A673 (cell line): ENCODE data around the gene CDH4. TPM values are rescaled to one million over a fixed set of nuclear protein-coding genes. Genes with fewer than 3 reads are reported as not detected.

ENCODE experiments used
- BruUV-seq: library from RNA; stranded (reverse); fragments of 400-500 nt; replicated peaks from 2 replicates; lab custom pipeline; 2021; lab: Mats Ljungman, UMichigan
- CTCF ChIA-PET: fragments of 300-600 bp; sonication (Branson Sonifier 250); formaldehyde crosslinking; loops from one replicate; lab custom pipeline; 2022; ENCODE audit warnings: antibody characterized with exemption; lab: Charles Lee
- POLR2A ChIA-PET: fragments of 300-600 bp; sonication (Branson Sonifier 250); formaldehyde crosslinking; loops from one replicate; lab custom pipeline; 2022; ENCODE audit warnings: antibody characterized with exemption; ENCODE audit not compliant: low non-redundant PET; lab: Charles Lee
- DNase-seq: peaks from one replicate; pipeline ENCODE4 v3.0.0-alpha.2; 2015; ENCODE audit warnings: low spot score
- H3K27ac ChIP-seq: fragments of 200-600 bp; sonication (generic); 2 replicates; pipeline ENCODE4 v1.5.1; 2016; ENCODE audit warnings: mixed run types, low read depth, mild to moderate bottlenecking, mixed read lengths, antibody characterized with exemption, low read length; ENCODE audit not compliant: poor library complexity, severe bottlenecking
- H3K27me3 ChIP-seq: fragments of 200-600 bp; sonication (generic); replicated peaks from 2 replicates; pipeline ENCODE4 v1.6.1; 2017; ENCODE audit warnings: mixed run types, low read depth, mild to moderate bottlenecking, mixed read lengths, antibody characterized with exemption, low read length; ENCODE audit not compliant: insufficient read depth, poor library complexity
- H3K36me3 ChIP-seq: fragments of 200-600 bp; sonication (generic); 2 replicates; pipeline ENCODE4 v1.6.1; 2016; ENCODE audit warnings: mixed run types, mild to moderate bottlenecking, mixed read lengths, antibody characterized with exemption, low read length; ENCODE audit not compliant: insufficient read depth, poor library complexity, severe bottlenecking
- H3K4me1 ChIP-seq: fragments of 200-600 bp; sonication (generic); 2 replicates; pipeline ENCODE4 v1.6.1; 2017; ENCODE audit warnings: mixed run types, mild to moderate bottlenecking, mixed read lengths, antibody characterized with exemption, low read length; ENCODE audit not compliant: insufficient read depth, poor library complexity, severe bottlenecking
- H3K4me3 ChIP-seq: fragments of 200-600 bp; sonication (generic); 2 replicates; pipeline ENCODE4 v1.5.1; 2016; ENCODE audit warnings: low read depth, mixed run types, mild to moderate bottlenecking, mixed read lengths, low read length; ENCODE audit not compliant: poor library complexity, severe bottlenecking
- H3K9me3 ChIP-seq: fragments of 200-600 bp; sonication (generic); 2 replicates; pipeline ENCODE4 v1.6.1; 2016; ENCODE audit warnings: mixed run types, low read depth, mild to moderate bottlenecking, mixed read lengths, antibody characterized with exemption, low read length; ENCODE audit not compliant: poor library complexity, severe bottlenecking
- EZH2 ChIP-seq: fragments of 200-600 bp; sonication (generic); IDR thresholded peaks from 2 replicates; pipeline ENCODE4 v1.6.1; 2017; ENCODE audit warnings: borderline replicate concordance, low read depth, mild to moderate bottlenecking, mixed read lengths, antibody characterized with exemption, low read length; ENCODE audit not compliant: poor library complexity, severe bottlenecking
- intact Hi-C: fragments of 100-400 bp; cut with micrococcal nuclease; formaldehyde crosslinking; loops from one replicate; pipeline ENCODE4 v1.10.0; 2022; ENCODE audit not compliant: unreplicated experiment
- total RNA-seq: library from RNA; stranded (reverse); gene quantifications from 2 replicates; pipeline ENCODE4 v1.2.3, GENCODE V29; 2021
- TF ChIP-seq, protein P1 (sequence below): fragments of 300-800, 200-600 bp; sonication (generic); conservative IDR thresholded peaks from 2 replicates; pipeline ENCODE4 v1.5.1; 2017; ENCODE audit warnings: low read depth, mild to moderate bottlenecking, antibody characterized with exemption, low read length, moderate library complexity, mixed read lengths

CDH4 gene
- total RNA-seq, 1 experiment from 2014 or later: 8.3 TPM

DNA sequence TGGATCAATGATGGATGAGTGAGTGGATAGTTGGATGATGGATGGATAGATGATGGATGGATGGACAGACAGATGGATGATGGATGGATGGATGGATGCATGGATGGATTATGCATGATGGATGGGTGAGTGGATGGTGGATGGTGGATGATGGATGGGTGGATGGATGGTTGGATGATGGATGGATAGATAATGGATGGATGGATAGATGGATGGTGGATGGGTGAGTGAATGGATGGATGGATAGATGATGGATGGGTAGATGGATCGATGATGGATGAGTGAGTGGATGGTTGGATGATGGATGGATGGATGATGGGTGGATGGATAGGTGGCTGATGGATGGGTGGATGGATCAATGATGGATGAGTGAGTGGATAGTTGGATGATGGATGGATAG is 637.6 kb downstream of the CDH4 start:
- intact Hi-C loops: loop anchor here (5.0 kb wide), 2 partner anchors 1677 to 1832 kb away; no protein-coding TSS in a partner anchor
- Histone ChIP-seq H3K27me3 (no peaks in the 10 kb centered on the region), H3K36me3 (no peaks in the 10 kb centered on the region), H3K27ac (no peak overlapping the region), H3K4me3 (no peak overlapping the region), H3K9me3 (no peaks in the 10 kb centered on the region), H3K4me1 (no peaks in the 10 kb centered on the region)
- TF ChIP-seq, protein P1, sequence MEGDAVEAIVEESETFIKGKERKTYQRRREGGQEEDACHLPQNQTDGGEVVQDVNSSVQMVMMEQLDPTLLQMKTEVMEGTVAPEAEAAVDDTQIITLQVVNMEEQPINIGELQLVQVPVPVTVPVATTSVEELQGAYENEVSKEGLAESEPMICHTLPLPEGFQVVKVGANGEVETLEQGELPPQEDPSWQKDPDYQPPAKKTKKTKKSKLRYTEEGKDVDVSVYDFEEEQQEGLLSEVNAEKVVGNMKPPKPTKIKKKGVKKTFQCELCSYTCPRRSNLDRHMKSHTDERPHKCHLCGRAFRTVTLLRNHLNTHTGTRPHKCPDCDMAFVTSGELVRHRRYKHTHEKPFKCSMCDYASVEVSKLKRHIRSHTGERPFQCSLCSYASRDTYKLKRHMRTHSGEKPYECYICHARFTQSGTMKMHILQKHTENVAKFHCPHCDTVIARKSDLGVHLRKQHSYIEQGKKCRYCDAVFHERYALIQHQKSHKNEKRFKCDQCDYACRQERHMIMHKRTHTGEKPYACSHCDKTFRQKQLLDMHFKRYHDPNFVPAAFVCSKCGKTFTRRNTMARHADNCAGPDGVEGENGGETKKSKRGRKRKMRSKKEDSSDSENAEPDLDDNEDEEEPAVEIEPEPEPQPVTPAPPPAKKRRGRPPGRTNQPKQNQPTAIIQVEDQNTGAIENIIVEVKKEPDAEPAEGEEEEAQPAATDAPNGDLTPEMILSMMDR: no peak
- TF ChIP-seq EZH2: no peak
- no peak for DNase-seq
- BruUV-seq: no TSS peak
- CTCF ChIA-PET: no interaction called here
- POLR2A ChIA-PET: no interaction called here

DNA sequence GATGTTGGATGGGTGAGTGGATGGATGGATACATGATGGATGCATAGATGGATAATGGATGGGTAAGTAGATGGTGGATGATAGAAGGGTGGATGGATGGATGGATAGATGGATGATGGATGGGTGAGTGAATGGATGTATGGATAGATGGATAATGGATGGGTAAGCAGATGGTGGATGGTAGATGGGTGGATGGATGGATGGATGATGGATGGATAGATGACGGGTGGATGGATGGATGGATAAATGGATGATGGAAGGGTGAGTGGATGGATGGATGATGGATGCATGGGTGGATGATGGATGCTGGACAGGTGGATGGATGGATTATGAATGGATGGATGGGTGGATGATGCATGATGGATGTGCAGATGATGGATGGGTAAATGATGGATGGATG is 638.1 kb downstream of the CDH4 start:
- intact Hi-C loops: no loop called here
- Histone ChIP-seq H3K4me1 (no peaks in the 10 kb centered on the region), H3K27me3 (no peaks in the 10 kb centered on the region), H3K27ac (no peak overlapping the region), H3K4me3 (no peak overlapping the region), H3K36me3 (no peaks in the 10 kb centered on the region), H3K9me3 (no peaks in the 10 kb centered on the region)
- ChIA-PET POLR2A (no interaction called here), CTCF (no interaction called here)
- no peak for DNase-seq
- BruUV-seq: no TSS peak
- no peak for TF ChIP-seq EZH2
- TF ChIP-seq, protein P1: no peak

DNA sequence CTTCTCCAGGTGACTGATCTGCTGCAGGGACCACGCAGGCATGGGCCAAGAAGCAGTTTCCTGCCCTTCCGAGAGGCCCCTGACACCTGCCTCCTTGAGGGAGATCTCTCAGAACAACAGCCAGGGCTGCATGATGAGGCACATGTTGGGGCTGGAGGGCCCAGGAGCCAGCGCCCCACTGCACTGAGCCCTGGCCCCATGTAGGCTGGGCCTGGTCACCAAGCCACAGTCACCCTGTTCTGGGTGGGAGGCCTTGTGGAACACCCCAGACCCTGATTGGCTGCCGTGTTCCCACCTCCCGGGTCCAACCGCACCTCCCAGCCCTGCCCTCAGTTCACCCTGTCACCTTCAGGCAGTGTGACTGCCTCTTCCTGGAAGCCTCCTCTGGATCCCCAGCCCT is 639.4 kb downstream of the CDH4 start:
- Histone ChIP-seq H3K9me3 (no peaks in the 10 kb centered on the region), H3K4me3 (no peak overlapping the region), H3K27ac (no peak overlapping the region), H3K27me3 (no peaks in the 10 kb centered on the region), H3K4me1 (no peaks in the 10 kb centered on the region), H3K36me3 (no peaks in the 10 kb centered on the region)
- BruUV-seq: no TSS peak
- DNase-seq: no peak
- ChIA-PET CTCF (no interaction called here), POLR2A (no interaction called here)
- no peak for TF ChIP-seq EZH2
- TF ChIP-seq, protein P1: no peak
- intact Hi-C loops: no loop called here
